Measurements from ENCODE around the gene NUCKS1.
A peak's percentile ranks its signal among the peaks of the same experiment; 100 is the strongest.

NUCKS1 gene

GRCh38 chr1:205774198-205775014 is 24.4 kb upstream of the NUCKS1 start:
- no peaks in the 10 kb centered on the region for H3K4me1 ChIP-seq (ENCODE audit: control insufficient read depth, low read depth, low read length)
- no CpG with 5 or more reads among the region's 36 CpGs for WGBS (ENCODE audit: extremely low coverage, insufficient coverage, low lambda C conversion rate)
- peak overlapping the region; percentile 62 for H3K9ac ChIP-seq (ENCODE audit: low read length)
- H3K4ac ChIP-seq (ENCODE audit: low read depth, low read length), result no peak overlapping the region
- H3K18ac ChIP-seq (ENCODE audit: low read length), result no peak overlapping the region
- peak; percentile 53 for DNase-seq
- H3K79me2 ChIP-seq (ENCODE audit: control insufficient read depth, insufficient read depth, low read length), result no peaks in the 10 kb centered on the region
- no peak overlapping the region for H2AK5ac ChIP-seq (ENCODE audit: low read length)
- no peaks in the 10 kb centered on the region for H3K36me3 ChIP-seq (ENCODE audit: control insufficient read depth, insufficient read depth, low read length)
- H2BK120ac ChIP-seq (ENCODE audit: low read depth, low read length), result no peak overlapping the region
- peak overlapping the region; percentile 84 for H3K4me2 ChIP-seq (ENCODE audit: low read length)
- no peak overlapping the region for H4K5ac ChIP-seq (ENCODE audit: low read length)
- peaks cover 3% of the 10 kb centered on the region for H3K27me3 ChIP-seq (ENCODE audit: insufficient read depth, low read length, poor library complexity)
- no peak overlapping the region for H3K23ac ChIP-seq (ENCODE audit: low read length)
- no peak overlapping the region for H3K27ac ChIP-seq (ENCODE audit: low read depth, low read length)
- no peaks in the 10 kb centered on the region for H3K79me1 ChIP-seq (ENCODE audit: low read length)
- H2BK5ac ChIP-seq (ENCODE audit: low read length), result no peak overlapping the region
- H4K8ac ChIP-seq (ENCODE audit: low read depth, low read length), result no peak overlapping the region
- peak overlapping the region; percentile 61 for H3K56ac ChIP-seq (ENCODE audit: low read length)
- H2BK15ac ChIP-seq (replicated peaks; ENCODE audit: low read depth), result no peak overlapping the region
- peak overlapping the region; percentile 53 for H3K4me3 ChIP-seq (ENCODE audit: low read length)

- H3K36me3 ChIP-seq (ENCODE audit: control insufficient read depth, insufficient read depth, low read length), result no peaks in the 10 kb centered on the region
- H3K4me1 ChIP-seq (ENCODE audit: control insufficient read depth, low read depth, low read length), result no peaks in the 10 kb centered on the region
- no peak overlapping the region for H3K27ac ChIP-seq (ENCODE audit: low read depth, low read length)
- no peak overlapping the region for H3K9ac ChIP-seq (ENCODE audit: low read length)
- H3K27me3 ChIP-seq (ENCODE audit: insufficient read depth, low read length, poor library complexity), result peaks cover 3% of the 10 kb centered on the region
- no peak overlapping the region for H4K8ac ChIP-seq (ENCODE audit: low read depth, low read length)
- H3K4ac ChIP-seq (ENCODE audit: low read depth, low read length), result no peak overlapping the region
- no peaks in the 10 kb centered on the region for H3K79me2 ChIP-seq (ENCODE audit: control insufficient read depth, insufficient read depth, low read length)
- no peak overlapping the region for H2BK15ac ChIP-seq (replicated peaks; ENCODE audit: low read depth)
- H3K4me2 ChIP-seq (ENCODE audit: low read length), result no peak overlapping the region
- H2BK120ac ChIP-seq (ENCODE audit: low read depth, low read length), result no peak overlapping the region
- no peak for DNase-seq
- no peak overlapping the region for H4K5ac ChIP-seq (ENCODE audit: low read length)
- no peak overlapping the region for H3K18ac ChIP-seq (ENCODE audit: low read length)
- H3K4me3 ChIP-seq (ENCODE audit: low read length), result no peak overlapping the region
- no CpG with 5 or more reads among the region's 2 CpGs for WGBS (ENCODE audit: extremely low coverage, insufficient coverage, low lambda C conversion rate)
- H2BK5ac ChIP-seq (ENCODE audit: low read length), result no peak overlapping the region
- no peak overlapping the region for H3K23ac ChIP-seq (ENCODE audit: low read length)
- H3K79me1 ChIP-seq (ENCODE audit: low read length), result no peaks in the 10 kb centered on the region
- H2AK5ac ChIP-seq (ENCODE audit: low read length), result no peak overlapping the region
- no peak overlapping the region for H3K56ac ChIP-seq (ENCODE audit: low read length)
These were observed 22.6 kb upstream of the NUCKS1 start for GRCh38 chr1:205772607-205773032.

- H3K27me3 ChIP-seq (ENCODE audit: insufficient read depth, low read length, poor library complexity), result peaks cover 3% of the 10 kb centered on the region
- no peaks in the 10 kb centered on the region for H3K36me3 ChIP-seq (ENCODE audit: control insufficient read depth, insufficient read depth, low read length)
- no peaks in the 10 kb centered on the region for H3K79me1 ChIP-seq (ENCODE audit: low read length)
- H4K5ac ChIP-seq (ENCODE audit: low read length), result no peak overlapping the region
- no peak overlapping the region for H3K4ac ChIP-seq (ENCODE audit: low read depth, low read length)
- no peak overlapping the region for H3K18ac ChIP-seq (ENCODE audit: low read length)
- WGBS (ENCODE audit: extremely low coverage, insufficient coverage, low lambda C conversion rate), result no CpG with 5 or more reads among the region's 4 CpGs
- no peak overlapping the region for H3K4me3 ChIP-seq (ENCODE audit: low read length)
- H3K27ac ChIP-seq (ENCODE audit: low read depth, low read length), result no peak overlapping the region
- no peak overlapping the region for H4K8ac ChIP-seq (ENCODE audit: low read depth, low read length)
- no peak overlapping the region for H3K23ac ChIP-seq (ENCODE audit: low read length)
- H2BK120ac ChIP-seq (ENCODE audit: low read depth, low read length), result no peak overlapping the region
- H3K9ac ChIP-seq (ENCODE audit: low read length), result no peak overlapping the region
- H2BK15ac ChIP-seq (replicated peaks; ENCODE audit: low read depth), result no peak overlapping the region
- H2BK5ac ChIP-seq (ENCODE audit: low read length), result no peak overlapping the region
- H3K4me1 ChIP-seq (ENCODE audit: control insufficient read depth, low read depth, low read length), result no peaks in the 10 kb centered on the region
- no peaks in the 10 kb centered on the region for H3K79me2 ChIP-seq (ENCODE audit: control insufficient read depth, insufficient read depth, low read length)
- DNase-seq, result no peak
- no peak overlapping the region for H3K4me2 ChIP-seq (ENCODE audit: low read length)
- no peak overlapping the region for H2AK5ac ChIP-seq (ENCODE audit: low read length)
- H3K56ac ChIP-seq (ENCODE audit: low read length), result no peak overlapping the region
These were observed 20.6 kb upstream of the NUCKS1 start for GRCh38 chr1:205770618-205771017.

GRCh38 chr1:205769641-205770365 is 19.8 kb upstream of the NUCKS1 start:
- Histone ChIP-seq H3K18ac (ENCODE audit: low read length) (no peak overlapping the region), H4K8ac (ENCODE audit: low read depth, low read length) (no peak overlapping the region), H3K27me3 (ENCODE audit: insufficient read depth, low read length, poor library complexity) (peaks cover 3% of the 10 kb centered on the region), H3K4me3 (ENCODE audit: low read length) (no peak overlapping the region), H4K5ac (ENCODE audit: low read length) (no peak overlapping the region), H3K79me2 (ENCODE audit: control insufficient read depth, insufficient read depth, low read length) (no peaks in the 10 kb centered on the region), H2AK5ac (ENCODE audit: low read length) (no peak overlapping the region), H3K4me1 (ENCODE audit: control insufficient read depth, low read depth, low read length) (no peaks in the 10 kb centered on the region), H2BK5ac (ENCODE audit: low read length) (no peak overlapping the region), H3K36me3 (ENCODE audit: control insufficient read depth, insufficient read depth, low read length) (no peaks in the 10 kb centered on the region), H3K4ac (ENCODE audit: low read depth, low read length) (no peak overlapping the region), H3K9ac (ENCODE audit: low read length) (no peak overlapping the region), H3K79me1 (ENCODE audit: low read length) (no peaks in the 10 kb centered on the region), H3K4me2 (ENCODE audit: low read length) (no peak overlapping the region), H3K23ac (ENCODE audit: low read length) (no peak overlapping the region), H3K56ac (ENCODE audit: low read length) (no peak overlapping the region), H2BK120ac (ENCODE audit: low read depth, low read length) (no peak overlapping the region), H3K27ac (ENCODE audit: low read depth, low read length) (no peak overlapping the region), H2BK15ac (replicated peaks; ENCODE audit: low read depth) (no peak overlapping the region)
- no peak for DNase-seq
- WGBS (ENCODE audit: extremely low coverage, insufficient coverage, low lambda C conversion rate), result no CpG with 5 or more reads among the region's 8 CpGs

GRCh38 chr1:205767248-205767647 is 17.3 kb upstream of the NUCKS1 start:
- H3K4me3 ChIP-seq (ENCODE audit: low read length), result no peak overlapping the region
- H3K56ac ChIP-seq (ENCODE audit: low read length), result no peak overlapping the region
- H2BK120ac ChIP-seq (ENCODE audit: low read depth, low read length), result no peak overlapping the region
- no peak for DNase-seq
- H3K9ac ChIP-seq (ENCODE audit: low read length), result no peak overlapping the region
- no peak overlapping the region for H3K27ac ChIP-seq (ENCODE audit: low read depth, low read length)
- no peak overlapping the region for H2BK5ac ChIP-seq (ENCODE audit: low read length)
- WGBS (ENCODE audit: extremely low coverage, insufficient coverage, low lambda C conversion rate), result no CpG with 5 or more reads among the region's 3 CpGs
- H3K4me2 ChIP-seq (ENCODE audit: low read length), result no peak overlapping the region
- H2BK15ac ChIP-seq (replicated peaks; ENCODE audit: low read depth), result no peak overlapping the region
- H3K4me1 ChIP-seq (ENCODE audit: control insufficient read depth, low read depth, low read length), result no peaks in the 10 kb centered on the region
- no peaks in the 10 kb centered on the region for H3K27me3 ChIP-seq (ENCODE audit: insufficient read depth, low read length, poor library complexity)
- H4K8ac ChIP-seq (ENCODE audit: low read depth, low read length), result no peak overlapping the region
- no peaks in the 10 kb centered on the region for H3K36me3 ChIP-seq (ENCODE audit: control insufficient read depth, insufficient read depth, low read length)
- no peak overlapping the region for H4K5ac ChIP-seq (ENCODE audit: low read length)
- no peak overlapping the region for H3K18ac ChIP-seq (ENCODE audit: low read length)
- no peaks in the 10 kb centered on the region for H3K79me1 ChIP-seq (ENCODE audit: low read length)
- H3K79me2 ChIP-seq (ENCODE audit: control insufficient read depth, insufficient read depth, low read length), result no peaks in the 10 kb centered on the region
- H2AK5ac ChIP-seq (ENCODE audit: low read length), result no peak overlapping the region
- no peak overlapping the region for H3K4ac ChIP-seq (ENCODE audit: low read depth, low read length)
- no peak overlapping the region for H3K23ac ChIP-seq (ENCODE audit: low read length)

Data from mesendoderm (in vitro differentiated cells).